HG03571 (cell line): ENCODE measurements around the gene TRPM1.
A peak's percentile ranks its signal among the peaks of the same experiment; 100 is the strongest.

Experiments used
- ATAC-seq: cut with Tn5 transposase; IDR thresholded peaks from one replicate; pipeline ENCODE4 v1.9.1; 2021; ENCODE audit not compliant: unreplicated experiment

TRPM1 gene

DNA sequence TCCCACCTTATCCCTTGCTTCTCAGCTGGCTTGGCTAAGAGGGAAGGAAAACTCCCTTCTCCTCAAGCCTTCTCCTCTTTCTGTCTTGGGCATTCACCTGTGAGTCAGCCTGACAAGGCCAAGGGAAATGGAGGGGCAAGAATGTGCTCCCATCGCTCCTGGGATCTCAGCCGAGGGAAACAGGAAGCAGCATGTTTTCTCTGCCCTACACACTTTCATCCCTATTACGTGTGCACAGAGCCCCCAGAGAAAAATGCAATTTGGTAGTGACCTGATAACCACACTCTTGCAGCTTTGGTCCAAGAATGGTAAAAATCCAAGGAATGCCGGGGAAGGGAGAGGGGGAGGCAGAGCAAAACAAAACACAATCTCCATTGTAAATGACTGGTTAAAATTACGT lies 77.2 kb downstream of the TRPM1 start:
- ATAC-seq: no peak

DNA sequence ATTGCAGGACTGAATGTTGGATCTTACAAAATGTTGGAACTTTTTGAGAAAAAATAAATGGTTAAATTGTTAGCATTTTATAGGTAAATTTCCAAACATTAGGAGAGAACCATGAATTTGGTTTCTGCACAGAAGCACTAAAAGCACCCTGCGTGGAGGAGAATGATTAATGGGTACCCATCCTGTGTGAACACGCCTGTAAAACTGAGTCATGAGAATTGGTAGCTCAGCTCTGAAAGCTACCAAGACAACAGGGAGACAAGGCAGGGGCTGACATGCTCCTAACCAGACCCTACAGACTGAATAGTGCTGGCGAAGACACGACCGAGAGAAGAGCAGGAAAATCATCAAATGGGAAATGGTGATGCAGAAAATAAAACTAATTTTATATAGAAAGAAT lies 77.7 kb downstream of the TRPM1 start:
- no peak for ATAC-seq

DNA sequence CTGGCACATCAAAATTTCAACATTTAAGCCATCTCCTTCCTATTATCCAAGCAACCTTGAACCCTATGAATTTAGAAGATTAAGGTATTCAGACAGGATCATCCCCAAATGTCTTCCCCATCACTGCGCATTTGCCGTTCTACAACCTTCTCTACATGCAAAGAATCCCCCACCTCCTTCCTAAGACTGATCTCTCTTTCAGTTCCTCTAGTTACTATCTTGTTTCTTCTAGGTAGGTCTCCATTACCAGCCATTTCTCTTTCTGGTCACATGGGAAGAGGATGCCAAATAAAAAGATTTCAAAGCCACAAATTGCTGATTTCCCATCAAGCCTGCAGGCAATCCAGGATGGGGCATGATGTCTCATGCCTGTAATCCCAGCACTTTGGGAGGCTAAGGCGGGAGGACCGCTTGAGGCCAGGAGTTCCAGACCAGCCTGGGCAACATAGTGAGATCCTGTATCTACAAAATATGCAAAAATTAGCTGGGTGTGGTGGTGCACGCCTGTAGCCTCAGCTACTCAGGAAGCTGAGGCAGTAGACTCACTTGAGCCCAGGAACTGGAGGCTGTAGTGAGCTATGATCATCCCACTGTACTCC lies 80.4 kb downstream of the TRPM1 start:
- ATAC-seq: peak; percentile 55

DNA sequence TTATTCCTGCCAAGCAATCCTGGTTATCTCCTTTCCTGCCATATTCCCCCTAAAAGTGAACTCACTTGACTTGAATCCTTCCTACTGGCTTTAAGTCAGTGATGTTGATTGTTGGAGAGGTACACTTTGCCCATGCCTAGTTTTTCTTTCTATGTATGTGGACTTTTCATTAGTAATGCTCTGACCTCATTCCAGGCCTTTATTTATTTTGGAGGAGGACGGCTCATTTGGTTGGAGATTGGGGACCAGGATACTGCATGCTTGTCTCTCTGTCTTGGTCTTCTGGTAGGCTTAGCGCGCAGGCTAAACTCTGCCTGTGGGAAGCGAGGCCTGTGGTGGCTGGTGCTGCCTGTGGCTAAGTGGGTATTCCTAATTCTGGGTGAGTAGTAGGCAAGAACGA lies 81.0 kb downstream of the TRPM1 start:
- ATAC-seq: no peak

DNA sequence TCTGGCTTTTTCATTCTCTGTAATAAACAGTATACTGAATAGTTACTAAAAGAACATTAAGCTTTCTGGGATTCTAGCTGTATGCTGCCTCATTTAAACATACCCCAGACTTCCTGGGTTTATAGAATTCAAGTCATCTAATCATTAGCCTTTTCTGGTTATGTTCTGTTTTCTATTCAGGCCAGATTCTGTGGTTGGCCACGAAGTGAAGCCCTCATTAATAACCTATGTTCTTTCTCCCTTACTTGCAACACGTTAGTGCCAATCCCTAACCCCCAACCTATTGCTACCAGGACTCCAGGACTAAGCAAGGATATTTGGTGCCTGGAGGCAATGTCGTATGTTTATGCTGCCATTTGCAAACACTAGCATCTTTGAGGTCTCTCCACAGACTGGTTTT lies 81.5 kb downstream of the TRPM1 start:
- ATAC-seq: no peak

DNA sequence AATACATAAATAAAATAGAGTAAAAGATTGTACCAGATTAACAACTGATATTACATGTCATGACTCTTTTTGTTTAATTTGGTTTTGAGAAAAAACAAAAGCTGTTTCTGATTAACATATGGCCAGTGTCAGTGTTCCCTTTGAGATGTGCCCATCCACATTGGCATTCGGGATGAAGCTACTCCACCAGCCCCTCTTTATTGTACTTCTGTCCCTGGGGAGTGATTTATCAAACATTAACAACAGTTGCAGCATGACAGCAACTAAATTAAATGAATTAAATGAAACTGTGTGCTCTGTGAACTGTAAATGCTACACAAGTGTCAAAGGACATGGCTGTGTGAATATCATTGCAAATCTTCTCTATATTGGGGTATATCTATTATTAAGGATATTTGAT lies 84.2 kb downstream of the TRPM1 start:
- ATAC-seq: no peak

DNA sequence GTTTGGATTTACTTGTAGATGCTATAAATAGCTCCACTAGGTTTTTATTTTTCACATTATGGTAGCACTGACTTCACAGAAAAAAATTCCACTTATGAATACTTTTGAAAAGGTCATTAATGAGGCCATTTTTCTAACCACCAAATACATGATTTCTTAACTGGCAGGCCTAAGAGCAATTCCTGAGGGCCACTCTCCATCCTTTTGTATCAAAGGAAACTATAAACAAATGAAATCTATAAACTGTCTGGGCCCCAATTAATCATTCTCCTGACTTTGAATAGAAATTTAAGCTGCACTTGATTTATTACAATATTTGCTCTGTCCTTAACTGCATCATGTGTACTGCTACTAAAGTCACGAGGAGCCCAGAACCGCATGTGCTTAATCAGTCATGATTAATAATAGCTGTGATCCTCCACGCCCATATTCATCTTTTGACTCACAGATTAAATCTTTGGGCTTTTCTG lies 85.0 kb downstream of the TRPM1 start:
- no peak for ATAC-seq

DNA sequence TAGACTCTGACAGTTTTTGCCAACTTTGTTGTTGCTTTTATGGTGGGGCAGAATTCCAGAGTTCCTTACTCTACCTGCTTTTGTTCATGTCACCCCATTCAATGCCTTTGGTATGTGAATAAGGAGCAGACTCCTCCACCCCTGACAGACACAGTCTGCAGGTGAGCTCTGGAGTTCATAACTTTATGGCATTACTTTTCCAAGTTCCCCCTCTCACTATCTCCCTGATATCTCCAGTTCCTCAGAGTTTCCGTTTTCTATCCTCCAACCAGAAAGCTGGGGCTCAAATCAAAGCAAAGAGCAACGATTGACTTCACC lies 87.0 kb downstream of the TRPM1 start:
- peak; percentile 14 for ATAC-seq

DNA sequence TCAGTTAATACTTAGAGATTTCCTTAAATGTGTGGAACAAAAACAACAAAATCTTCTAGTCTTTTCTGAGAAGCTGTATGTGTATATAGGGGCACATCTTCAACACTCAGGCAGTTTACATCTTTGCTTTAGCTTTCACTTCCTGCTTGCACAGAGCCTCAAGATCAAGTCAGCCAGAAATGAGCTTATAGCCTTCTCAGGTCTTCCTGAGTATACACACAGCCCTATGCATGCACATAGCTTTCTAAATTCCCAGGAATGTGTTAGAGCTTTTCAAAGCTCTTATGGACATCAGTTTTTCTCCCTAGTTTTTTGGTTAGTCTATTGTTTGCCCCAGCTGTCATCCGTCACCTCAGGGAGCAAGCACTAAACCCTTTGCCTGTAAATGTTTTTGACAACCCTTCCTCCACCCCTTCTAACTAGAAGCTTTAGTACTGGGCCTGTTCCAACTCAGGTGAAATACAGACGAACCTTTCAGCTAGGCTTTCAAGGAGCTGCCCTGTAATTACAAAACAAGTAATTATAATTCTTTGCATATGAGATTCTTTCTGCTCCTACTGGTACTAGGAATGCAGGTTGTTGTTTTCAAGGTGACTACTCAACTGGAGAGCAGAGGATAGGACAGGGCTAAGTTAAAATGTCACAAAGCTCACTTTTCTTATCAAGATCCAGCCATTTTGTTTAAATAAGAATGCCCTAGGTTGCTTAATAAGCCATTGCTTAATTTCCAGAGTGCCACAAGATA lies 87.5 kb downstream of the TRPM1 start:
- ATAC-seq: peak; percentile 85

DNA sequence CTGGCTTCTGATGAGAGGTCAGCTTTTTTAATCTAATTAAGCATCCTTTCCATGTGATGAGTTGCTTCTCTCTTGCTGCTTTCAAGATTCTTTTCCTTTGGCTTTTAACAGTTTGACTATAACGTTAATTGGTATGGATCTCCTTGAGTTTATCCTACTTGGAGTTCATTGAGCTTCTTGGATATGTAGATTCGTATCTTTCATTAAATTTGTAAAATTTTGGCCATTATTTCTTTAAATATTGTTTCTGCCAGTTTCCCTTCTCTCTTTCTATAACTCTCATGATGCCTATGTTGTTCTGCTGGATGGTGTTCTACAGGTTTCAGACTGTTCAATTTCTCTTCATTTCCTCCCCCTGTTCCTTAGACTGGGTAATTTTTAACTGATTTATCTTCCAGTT lies 89.1 kb downstream of the TRPM1 start:
- ATAC-seq: no peak

DNA sequence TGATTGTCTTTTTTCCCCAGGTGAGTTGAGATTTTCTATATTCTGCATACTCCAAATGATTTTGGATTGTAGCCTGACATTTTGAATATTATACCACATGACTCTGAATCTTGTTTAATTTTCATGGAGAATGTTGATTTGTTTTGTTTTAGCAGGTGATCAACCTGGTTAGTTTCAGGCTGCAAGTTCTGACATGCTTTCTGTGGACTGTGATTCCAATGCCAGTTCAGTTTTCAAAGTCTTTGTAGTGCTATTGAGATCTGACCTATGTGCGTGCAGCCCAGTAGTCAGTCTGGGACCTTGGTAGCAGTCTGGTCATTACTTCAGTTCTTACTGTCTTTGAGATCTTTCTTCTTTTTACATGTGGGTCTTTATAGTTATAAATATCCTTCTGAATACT lies 91.5 kb downstream of the TRPM1 start:
- no peak for ATAC-seq

DNA sequence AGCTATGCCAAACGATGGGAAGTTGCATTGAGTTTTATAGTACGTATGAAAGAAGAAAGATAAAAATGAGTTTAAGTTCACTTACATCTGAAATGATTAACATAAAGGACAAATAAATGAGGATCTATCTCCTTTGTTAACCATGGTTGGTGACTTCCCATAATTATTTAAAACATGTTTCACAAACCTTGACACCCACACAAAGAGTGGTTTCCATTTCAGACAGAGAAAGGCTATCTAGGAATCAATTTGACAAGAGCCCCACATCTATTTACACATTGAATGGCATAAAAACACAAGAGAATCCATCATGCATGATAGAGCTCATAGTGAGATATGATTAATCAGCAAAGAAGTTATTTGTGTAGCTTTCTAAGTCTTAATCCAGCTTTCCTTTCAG lies 95.9 kb downstream of the TRPM1 start:
- no peak for ATAC-seq

DNA sequence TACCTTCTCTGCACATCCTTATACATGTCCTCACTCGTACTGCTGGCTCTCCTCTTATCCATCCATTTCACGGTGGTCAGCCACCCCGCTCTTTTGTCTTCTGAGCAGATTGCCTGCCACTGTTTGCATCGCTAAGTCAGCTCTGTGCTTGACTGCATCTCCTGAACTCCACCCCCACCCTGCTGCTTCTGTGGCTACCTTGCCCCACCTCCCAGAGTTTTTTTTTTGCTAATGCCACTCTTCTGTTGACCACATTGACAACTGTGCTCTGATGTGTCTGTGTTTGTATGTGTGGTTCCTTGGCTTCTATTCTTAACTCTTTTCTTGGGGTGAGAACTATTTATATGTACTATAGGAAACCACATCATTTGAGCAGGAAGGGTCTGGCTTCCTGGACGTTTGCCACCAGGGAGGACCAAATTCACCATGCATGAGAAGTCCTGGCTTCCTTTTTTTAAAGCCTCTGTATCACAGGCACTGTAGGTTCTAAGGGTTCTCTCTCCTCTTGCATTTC lies 97.2 kb downstream of the TRPM1 start:
- peak; percentile 83 for ATAC-seq

DNA sequence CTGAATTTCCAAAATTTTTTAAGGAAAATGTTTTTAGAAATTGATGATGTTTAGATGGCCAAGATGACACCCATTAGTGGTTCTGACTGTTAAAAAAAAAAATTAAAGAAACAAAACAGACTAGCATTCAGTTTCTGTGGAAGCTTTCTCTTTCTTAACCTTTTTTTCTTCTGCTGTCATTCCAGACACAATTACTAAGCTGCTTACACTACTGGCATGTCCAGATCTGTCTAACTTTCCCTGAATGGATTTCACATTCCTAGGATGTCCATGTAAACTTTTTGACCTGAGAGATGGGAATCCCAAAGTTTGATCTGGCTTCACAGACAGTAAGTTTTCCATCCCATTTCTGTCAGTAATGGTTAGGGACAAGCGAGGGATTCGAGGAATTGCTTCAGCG lies 99.8 kb downstream of the TRPM1 start:
- no peak for ATAC-seq

DNA sequence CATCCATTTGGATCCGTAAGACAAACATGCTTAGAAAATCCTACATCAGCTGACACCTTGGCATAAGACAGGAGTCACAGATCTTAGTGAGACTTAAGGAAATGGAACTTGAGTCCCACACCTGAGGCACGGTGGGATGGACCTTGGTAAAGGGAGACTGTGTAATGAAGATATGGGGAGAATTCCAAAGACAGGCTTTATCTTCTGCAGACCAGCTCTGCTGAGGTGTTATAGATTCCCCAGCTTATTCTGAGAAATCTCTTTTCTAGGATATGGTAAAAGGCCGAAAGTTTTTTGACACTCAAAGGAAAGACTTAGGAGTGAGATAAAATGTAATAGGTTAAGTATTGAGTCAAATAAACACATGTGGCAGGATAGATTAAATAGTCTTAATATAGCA lies 101.8 kb downstream of the TRPM1 start:
- ATAC-seq: no peak

DNA sequence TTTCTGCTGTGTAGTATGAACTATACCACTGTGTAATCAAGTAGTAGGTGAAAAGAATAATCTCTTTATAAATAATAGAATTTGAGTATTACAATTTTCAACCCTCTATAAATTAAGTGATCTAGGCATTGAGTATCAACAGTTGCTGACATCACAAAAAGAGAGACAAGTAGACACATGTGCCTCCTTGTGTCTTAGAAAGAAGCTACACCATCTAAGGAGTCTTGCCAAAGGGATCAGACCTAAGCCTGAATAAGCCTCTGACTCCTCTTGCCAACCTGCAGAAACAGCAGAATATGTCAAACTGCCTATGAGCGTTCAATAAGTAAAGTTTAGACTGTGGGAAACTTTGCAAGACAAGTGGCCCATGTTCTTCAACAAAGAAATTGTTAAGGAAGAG lies 104.3 kb downstream of the TRPM1 start:
- ATAC-seq: no peak

DNA sequence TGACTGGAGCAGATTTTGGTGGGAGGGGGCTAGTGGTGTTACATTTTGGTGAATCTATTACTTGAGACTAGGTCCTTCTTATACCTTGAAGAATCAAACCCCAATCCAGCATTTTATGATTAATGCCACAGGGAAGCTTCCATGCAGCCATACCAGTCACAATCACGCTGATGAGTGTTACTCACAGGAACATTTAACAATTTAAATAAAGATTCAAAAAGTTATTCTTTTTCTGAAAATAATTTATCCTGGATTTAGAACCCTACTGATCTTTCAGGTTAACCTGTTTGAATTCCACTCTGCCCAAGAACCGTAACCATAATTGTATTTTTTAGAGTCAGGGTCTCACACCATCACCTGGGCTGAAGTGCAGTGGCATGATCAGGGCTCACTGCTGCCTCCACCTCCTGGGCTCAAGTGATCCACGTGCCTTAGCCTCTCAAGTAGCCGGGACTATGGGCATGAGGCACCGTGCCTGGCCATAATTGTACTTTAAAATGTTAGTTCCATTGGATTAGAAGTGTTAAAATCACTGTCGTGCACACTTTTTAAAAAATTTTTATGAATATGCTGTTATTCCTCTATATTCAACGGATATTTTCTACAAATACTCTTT lies 109.2 kb downstream of the TRPM1 start:
- ATAC-seq: no peak

DNA sequence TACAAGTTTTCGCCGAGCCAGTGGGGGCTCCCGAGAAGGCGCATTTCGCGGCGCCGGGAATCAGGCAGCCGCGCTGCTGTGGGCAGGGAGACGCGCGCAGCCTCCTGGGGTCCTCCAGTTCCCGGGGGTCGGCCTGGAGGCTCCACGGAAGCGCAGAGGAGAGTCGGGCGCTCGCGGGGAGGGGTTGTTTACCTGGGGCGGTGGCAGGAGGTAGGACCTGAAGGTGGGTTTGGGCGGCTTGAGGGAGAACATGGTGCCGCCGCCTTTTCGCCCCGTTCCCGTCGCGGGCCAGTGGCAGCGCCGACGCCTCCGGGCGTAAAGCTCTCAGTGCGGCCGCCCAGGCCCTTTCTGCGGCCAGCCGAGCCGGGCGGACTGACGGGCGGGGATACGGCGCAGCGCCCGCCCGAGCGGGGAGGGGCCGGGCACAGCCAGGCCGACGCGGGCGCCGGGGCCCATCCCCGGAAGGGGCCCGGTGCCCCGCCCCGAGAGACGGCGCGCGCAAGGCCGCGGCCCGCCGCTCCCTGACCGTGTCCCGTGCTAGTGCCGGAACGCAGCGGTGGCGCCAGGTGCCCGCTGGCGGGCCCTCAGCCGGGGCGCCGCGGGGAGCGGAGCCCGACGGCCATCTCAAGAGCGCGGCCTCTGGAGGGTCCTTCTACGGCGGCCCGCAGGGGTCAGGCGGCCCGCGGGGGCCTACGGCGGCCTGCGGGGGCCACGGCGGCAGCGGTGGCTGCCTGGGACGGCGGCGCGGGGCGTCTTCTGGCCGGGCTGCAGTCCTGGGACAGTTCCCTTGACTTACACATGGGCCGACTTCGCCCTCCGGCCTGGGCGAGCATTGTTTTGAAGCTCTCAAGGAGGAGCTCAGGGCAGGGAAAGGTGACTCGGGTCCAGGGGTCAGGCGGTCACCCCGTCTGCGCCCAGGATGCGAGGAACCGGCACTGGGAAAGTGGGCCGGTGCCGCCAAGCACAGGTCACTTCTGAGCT lies 110.0 kb downstream of the TRPM1 start, which contains the start of gene MTMR10:
TSS of gene MTMR10 (minus strand) at position 374 of the 981 bp plus-strand sequence. CDS start at position 252, 122 bp downstream.
- peak; percentile 85 for ATAC-seq

DNA sequence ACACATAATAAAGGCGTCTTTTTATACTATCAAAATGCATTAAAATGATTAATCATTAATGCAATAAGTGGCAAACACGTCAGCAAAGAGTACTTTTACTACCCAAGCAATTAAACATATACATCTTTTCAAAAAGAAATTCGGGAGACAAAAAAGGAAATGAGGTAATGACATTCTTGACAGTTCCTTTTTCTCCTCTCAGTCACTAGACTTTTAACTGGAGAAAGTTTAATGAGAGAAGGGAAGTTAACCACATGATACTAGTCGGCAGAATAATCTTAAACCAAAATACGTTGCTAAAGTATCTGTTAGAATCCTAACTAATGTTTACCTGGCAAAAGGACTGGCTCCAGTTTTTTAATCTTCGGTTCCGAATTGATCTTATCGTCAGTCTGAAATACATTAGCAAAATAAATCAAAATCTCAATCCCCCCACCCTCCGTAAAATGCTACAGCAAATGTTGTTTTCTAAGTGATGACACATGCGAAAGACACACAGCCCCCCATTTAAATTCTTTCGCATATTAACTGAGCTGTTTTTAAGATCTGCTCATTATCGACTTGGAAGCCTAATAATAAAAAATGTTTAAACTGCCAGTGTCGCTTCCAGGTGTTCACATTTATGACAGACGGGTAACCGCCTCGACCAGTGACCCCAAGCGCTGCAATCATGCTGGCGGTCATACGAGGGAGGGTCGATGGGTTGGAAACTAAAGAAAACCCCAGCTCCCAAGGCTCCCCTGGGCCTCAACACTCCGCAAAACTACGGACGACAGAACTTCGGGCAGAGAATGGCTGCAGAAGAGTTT lies 110.9 kb downstream of the TRPM1 start:
- ATAC-seq: peak; percentile 1

DNA sequence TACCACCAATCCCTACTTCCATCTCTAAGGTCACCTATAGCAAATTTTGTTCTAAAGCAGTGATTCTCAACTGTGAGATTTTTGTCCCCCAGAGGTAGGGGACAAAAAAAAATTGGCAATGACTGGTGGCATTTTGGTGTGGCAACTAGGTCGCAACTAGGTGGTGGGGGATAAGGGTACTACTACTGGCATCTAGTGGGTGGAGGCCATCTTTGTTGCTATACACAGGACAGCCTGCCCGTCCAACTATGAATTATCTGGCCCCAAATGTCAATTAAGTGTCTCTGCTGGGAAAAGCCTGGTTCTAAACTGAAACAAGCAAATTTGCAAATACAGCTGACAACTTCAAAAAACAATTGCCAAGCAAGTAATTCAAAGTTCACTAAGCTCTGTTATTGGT lies 111.5 kb downstream of the TRPM1 start:
- no peak for ATAC-seq
